Suprapubic skin (tissue), 4 donors: ENCODE data around the gene DOLPP1. TPM values are rescaled to one million over a fixed set of nuclear protein-coding genes. Genes with fewer than 3 reads are reported as not detected.
A peak's percentile ranks its signal among the peaks of the same experiment; 100 is the strongest.
"Not testable (repeated sequence)": the region's sequence is repeated elsewhere in the genome, so short reads cannot be mapped to it uniquely, and the experiment has no call there.

ENCODE experiments used
- DNase-seq, 2 donors: peaks; one replicate each; pipeline ENCODE4 v3.0.0-alpha.2; 2019; ENCODE audit warnings: low spot score in 2 of 2
- H3K27ac ChIP-seq: fragments of 200-600 bp; sonication (generic); one replicate; pipeline ENCODE4 v1.5.1; 2019
- H3K27me3 ChIP-seq: fragments of 200-600 bp; sonication (generic); one replicate; pipeline ENCODE4 v1.5.1; 2019
- H3K36me3 ChIP-seq: fragments of 200-600 bp; sonication (generic); one replicate; pipeline ENCODE4 v1.5.1; 2019
- H3K4me1 ChIP-seq: fragments of 200-600 bp; sonication (generic); one replicate; pipeline ENCODE4 v1.5.1; 2019
- H3K4me3 ChIP-seq: fragments of 200-600 bp; sonication (generic); one replicate; pipeline ENCODE4 v1.5.1; 2019; ENCODE audit warnings: mild to moderate bottlenecking
- H3K9me3 ChIP-seq: fragments of 200-600 bp; sonication (generic); one replicate; pipeline ENCODE4 v1.5.1; 2019
- EP300 ChIP-seq: sonication (generic); formaldehyde crosslinking; IDR thresholded peaks from one replicate; pipeline ENCODE4 v1.6.1; 2017; ENCODE audit warnings: antibody characterized with exemption
- POLR2A ChIP-seq, 2 donors: fragments of 450-650 bp; IDR thresholded peaks; one replicate each; pipeline ENCODE4 v1.6.1; 2017; ENCODE audit warnings: antibody characterized with exemption in 2 of 2, mild to moderate bottlenecking in 2 of 2, moderate library complexity in 2 of 2
- POLR2AphosphoS5 ChIP-seq, 3 donors: sonication (generic); formaldehyde crosslinking; IDR thresholded peaks; one replicate each; pipeline ENCODE4 v1.6.1; 2017; ENCODE audit warnings: antibody characterized with exemption in 3 of 3
- WGBS: methylation state at CpG from one replicate; pipeline ENCODE4 v1.1.5; 2018; 5-methylcytosine and 5-hydroxymethylcytosine counted together
- total RNA-seq, 4 donors: library from RNA; depleted of rRNA; stranded (reverse); fragments of >200 nt; gene quantifications; one replicate each; pipeline ENCODE4 v1.1.0, GENCODE V29; 2016
- TF ChIP-seq, protein P1 (sequence below), 2 donors: fragments of 200-600 bp in 1 of 2; fragments of 450-650 bp in 1 of 2; sonication (generic) in 1 of 2; IDR thresholded peaks; one replicate each; pipeline ENCODE4 v1.5.1; 2016 to 2019; ENCODE audit warnings: antibody characterized with exemption in 2 of 2, mild to moderate bottlenecking in 1 of 2, moderate library complexity in 1 of 2

DOLPP1 gene, protein sequence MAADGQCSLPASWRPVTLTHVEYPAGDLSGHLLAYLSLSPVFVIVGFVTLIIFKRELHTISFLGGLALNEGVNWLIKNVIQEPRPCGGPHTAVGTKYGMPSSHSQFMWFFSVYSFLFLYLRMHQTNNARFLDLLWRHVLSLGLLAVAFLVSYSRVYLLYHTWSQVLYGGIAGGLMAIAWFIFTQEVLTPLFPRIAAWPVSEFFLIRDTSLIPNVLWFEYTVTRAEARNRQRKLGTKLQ
- 10 to 100 TPM in 1 of 4 donors, 1 to 10 TPM in 3; 7.8 to 11.1 (median 9.8) TPM for total RNA-seq

DNA sequence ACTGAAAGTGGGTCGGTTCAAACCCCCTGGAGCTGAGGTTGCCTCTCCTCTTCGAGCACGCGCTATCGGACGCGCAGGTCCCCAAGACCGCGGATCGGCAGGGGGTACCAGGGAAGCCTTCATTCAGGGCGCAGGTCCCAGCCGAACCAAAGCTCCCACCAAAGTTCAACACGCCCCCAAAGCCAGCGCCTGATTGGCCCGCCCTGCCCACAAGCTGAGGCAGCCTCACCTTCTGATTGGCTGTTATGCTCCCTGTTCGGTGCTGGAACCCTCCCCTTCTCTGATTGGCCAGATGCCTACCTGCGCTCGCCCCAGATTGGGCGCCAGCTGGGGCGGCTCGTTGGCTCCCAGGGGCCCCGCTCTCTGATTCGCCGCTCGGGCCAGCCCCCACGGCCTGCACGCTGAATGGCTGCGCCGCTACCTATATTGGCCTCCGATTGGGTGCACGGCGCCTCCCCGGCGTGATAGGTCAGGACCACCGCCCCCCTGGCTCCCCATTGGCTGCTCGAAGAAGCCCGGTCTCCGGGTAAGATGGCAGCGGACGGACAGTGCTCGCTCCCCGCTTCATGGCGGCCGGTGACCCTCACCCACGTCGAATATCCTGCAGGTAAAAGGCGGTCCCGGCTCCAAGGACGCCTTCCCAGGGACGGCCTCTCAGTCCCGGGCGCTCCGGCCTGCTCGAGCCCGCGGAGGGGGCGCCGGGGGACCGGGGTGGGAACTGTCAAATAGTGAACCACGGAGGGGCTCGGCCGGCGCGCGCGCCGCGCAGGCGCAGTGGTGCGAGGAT is at the start of gene DOLPP1:
DOLPP1 (plus strand) TSS at position 511 of the 787 bp plus-strand sequence; CDS start at position 532, 21 bp downstream.
- H3K27ac ChIP-seq, result peak within 1 kb of the TSS; percentile 68
- peaks cover 22% of the 10 kb centered on the region for H3K4me1 ChIP-seq
- H3K4me3 ChIP-seq, result peak within 1 kb of the TSS; percentile 68
- peak in 1 of 3 donors; percentile 72 for TF ChIP-seq POLR2AphosphoS5 (IDR thresholded peaks at IDR 0.05)
- TF ChIP-seq, protein P1, sequence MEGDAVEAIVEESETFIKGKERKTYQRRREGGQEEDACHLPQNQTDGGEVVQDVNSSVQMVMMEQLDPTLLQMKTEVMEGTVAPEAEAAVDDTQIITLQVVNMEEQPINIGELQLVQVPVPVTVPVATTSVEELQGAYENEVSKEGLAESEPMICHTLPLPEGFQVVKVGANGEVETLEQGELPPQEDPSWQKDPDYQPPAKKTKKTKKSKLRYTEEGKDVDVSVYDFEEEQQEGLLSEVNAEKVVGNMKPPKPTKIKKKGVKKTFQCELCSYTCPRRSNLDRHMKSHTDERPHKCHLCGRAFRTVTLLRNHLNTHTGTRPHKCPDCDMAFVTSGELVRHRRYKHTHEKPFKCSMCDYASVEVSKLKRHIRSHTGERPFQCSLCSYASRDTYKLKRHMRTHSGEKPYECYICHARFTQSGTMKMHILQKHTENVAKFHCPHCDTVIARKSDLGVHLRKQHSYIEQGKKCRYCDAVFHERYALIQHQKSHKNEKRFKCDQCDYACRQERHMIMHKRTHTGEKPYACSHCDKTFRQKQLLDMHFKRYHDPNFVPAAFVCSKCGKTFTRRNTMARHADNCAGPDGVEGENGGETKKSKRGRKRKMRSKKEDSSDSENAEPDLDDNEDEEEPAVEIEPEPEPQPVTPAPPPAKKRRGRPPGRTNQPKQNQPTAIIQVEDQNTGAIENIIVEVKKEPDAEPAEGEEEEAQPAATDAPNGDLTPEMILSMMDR (IDR thresholded peaks at IDR 0.05), result no peak
- peaks cover 14% of the 10 kb centered on the region for H3K36me3 ChIP-seq
- H3K9me3 ChIP-seq, result no peaks in the 10 kb centered on the region
- H3K27me3 ChIP-seq, result no peaks in the 10 kb centered on the region
- 1% methylated on average over 15 of the region's 70 CpGs for WGBS
- peak; percentile 99 to 100 for DNase-seq

DNA sequence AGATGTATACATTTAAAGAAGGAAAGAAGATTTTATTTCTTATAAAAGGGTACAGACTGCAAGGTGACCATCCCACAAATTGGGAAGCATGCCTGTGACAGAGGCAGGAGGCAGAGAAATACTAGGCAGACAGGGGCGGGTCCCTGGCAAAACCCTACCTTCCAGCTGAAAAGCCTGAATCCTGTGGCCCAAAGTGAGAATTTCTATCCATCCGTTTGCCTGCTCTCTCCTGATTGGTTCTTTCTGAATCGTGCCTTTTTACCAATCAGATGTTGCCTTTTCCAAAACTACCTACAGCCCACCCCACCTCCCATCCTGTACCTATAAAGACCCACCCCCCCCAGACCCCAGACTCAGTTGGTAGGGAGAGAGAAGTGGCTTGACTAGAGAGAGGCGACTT is 49.4 kb upstream of the DOLPP1 start:
- 63% methylated on average over 4 of the region's 4 CpGs for WGBS
- H3K27ac ChIP-seq, result no peak overlapping the region
- peaks cover 29% of the 10 kb centered on the region for H3K4me1 ChIP-seq
- TF ChIP-seq, protein P1 (IDR thresholded peaks at IDR 0.05), result no peak
- no peak for TF ChIP-seq POLR2AphosphoS5 (IDR thresholded peaks at IDR 0.05)
- TF ChIP-seq POLR2A (IDR thresholded peaks at IDR 0.05), result no peak
- no peak for TF ChIP-seq EP300
- no peaks in the 10 kb centered on the region for H3K9me3 ChIP-seq
- H3K36me3 ChIP-seq, result no peaks in the 10 kb centered on the region
- H3K27me3 ChIP-seq, result no peaks in the 10 kb centered on the region
- no peak overlapping the region for H3K4me3 ChIP-seq
- DNase-seq, result no peak

DNA sequence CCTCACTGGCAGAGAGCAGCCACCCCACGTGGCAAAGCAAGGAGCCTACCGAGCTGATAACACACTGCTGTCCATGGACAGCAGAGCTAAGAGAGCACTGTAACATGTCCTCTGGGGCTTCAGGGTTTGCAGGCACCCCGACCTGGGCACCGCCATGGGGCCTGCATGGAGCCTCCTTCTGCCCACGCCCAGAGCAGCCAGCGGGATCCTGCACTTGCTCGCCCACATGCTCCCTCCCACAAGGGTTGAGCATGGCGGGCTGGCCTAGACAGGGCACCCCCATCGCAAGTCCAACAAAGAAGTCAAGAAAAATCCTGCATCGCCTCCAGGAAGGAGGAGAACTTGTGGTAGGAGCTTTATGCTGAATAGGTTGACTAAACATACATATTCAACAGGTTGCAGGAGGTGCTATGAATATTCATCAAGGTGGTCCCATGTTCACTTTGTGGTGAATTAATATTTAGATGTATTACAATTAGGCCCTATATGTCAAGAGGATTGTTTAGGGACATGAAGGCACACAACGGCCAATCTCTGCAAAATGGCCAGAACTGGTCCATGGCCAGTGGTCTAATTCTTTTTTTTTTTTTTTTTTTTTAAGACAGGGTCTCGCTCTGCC is 48.3 kb upstream of the DOLPP1 start:
- H3K27me3 ChIP-seq, result no peaks in the 10 kb centered on the region
- DNase-seq, result no peak
- H3K4me3 ChIP-seq, result no peak overlapping the region
- no peaks in the 10 kb centered on the region for H3K9me3 ChIP-seq
- no peaks in the 10 kb centered on the region for H3K36me3 ChIP-seq
- peaks cover 26% of the 10 kb centered on the region for H3K4me1 ChIP-seq
- TF ChIP-seq POLR2AphosphoS5 (IDR thresholded peaks at IDR 0.05) (no peak), POLR2A (IDR thresholded peaks at IDR 0.05) (no peak), EP300 (no peak)
- TF ChIP-seq, protein P1 (IDR thresholded peaks at IDR 0.05), result no peak
- 82% methylated on average over 12 of the region's 12 CpGs for WGBS
- H3K27ac ChIP-seq, result no peak overlapping the region

DNA sequence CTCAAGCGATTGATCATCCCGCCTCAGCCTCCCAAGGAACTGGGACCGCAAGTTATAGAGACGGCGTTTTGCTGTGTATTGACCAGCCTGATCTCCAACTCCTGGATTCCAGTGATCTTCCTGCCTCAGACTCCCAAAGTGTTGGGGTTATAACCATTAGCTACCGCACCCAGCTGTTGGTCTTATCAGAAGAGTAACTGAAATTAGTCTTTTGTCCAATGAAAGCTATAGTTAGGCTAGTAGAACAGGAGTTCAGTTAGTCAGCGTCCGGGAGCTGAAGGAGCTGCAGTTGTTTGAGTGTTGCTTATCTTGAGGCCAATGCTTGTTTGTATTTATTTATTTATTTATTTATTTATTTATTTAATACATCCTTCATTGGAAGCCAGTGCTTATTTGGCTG is 47.7 kb upstream of the DOLPP1 start:
- TF ChIP-seq POLR2AphosphoS5 (IDR thresholded peaks at IDR 0.05) (no peak), POLR2A (IDR thresholded peaks at IDR 0.05) (no peak), EP300 (no peak)
- TF ChIP-seq, protein P1 (IDR thresholded peaks at IDR 0.05), result no peak
- H3K4me3 ChIP-seq, result no peak overlapping the region
- H3K27ac ChIP-seq, result no peak overlapping the region
- H3K36me3 ChIP-seq, result no peaks in the 10 kb centered on the region
- no peaks in the 10 kb centered on the region for H3K27me3 ChIP-seq
- H3K4me1 ChIP-seq, result peaks cover 30% of the 10 kb centered on the region
- H3K9me3 ChIP-seq, result no peaks in the 10 kb centered on the region
- 95% methylated on average over 8 of the region's 8 CpGs for WGBS
- no peak for DNase-seq

DNA sequence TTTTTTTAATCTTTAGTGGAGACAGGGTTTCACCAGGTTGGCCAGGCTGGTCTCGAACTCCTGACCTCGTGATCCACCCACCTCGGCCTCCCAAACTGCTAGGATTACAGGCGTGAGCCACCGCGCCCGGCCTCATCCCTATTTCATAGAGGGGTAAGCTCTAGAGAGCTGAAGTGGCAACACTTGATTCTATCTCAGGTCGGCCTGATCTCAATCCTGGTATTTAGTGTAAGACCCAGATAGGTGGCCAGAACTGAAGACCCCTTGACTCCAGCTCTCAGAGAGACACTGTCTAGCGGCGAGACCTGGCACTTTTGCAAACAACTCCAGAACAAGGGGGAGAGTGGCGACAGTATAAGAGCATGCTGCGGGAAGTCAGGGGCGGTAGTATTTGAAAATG is 45.1 kb upstream of the DOLPP1 start:
- not testable (repeated sequence) for H3K9me3 ChIP-seq, H3K27me3 ChIP-seq, DNase-seq, H3K36me3 ChIP-seq
- WGBS, result 30% methylated on average over 10 of the region's 13 CpGs
- H3K27ac ChIP-seq, result peak overlapping the region; percentile 12
- H3K4me3 ChIP-seq, result peak overlapping the region; percentile 81
- peaks cover 25% of the 10 kb centered on the region for H3K4me1 ChIP-seq
